Measurements from ENCODE around the gene SPATA6.

The SPATA6 gene

GRCh38 chr1:48356901-48357300, 115.1 kb downstream of the SPATA6 start:
- TF ChIP-seq, protein P1, sequence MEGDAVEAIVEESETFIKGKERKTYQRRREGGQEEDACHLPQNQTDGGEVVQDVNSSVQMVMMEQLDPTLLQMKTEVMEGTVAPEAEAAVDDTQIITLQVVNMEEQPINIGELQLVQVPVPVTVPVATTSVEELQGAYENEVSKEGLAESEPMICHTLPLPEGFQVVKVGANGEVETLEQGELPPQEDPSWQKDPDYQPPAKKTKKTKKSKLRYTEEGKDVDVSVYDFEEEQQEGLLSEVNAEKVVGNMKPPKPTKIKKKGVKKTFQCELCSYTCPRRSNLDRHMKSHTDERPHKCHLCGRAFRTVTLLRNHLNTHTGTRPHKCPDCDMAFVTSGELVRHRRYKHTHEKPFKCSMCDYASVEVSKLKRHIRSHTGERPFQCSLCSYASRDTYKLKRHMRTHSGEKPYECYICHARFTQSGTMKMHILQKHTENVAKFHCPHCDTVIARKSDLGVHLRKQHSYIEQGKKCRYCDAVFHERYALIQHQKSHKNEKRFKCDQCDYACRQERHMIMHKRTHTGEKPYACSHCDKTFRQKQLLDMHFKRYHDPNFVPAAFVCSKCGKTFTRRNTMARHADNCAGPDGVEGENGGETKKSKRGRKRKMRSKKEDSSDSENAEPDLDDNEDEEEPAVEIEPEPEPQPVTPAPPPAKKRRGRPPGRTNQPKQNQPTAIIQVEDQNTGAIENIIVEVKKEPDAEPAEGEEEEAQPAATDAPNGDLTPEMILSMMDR (IDR thresholded peaks at IDR 0.05; ENCODE audit: extremely low read depth, insufficient read depth, missing control alignments), result no peak
- in situ Hi-C loops (cut with MboI; ENCODE audit: low pct_unique_long_range_greater_than_20kb, low sequenced_read_pairs, unreplicated experiment), result no loop called here
- DNase-seq (ENCODE audit: low spot score), result no peak

DNA sequence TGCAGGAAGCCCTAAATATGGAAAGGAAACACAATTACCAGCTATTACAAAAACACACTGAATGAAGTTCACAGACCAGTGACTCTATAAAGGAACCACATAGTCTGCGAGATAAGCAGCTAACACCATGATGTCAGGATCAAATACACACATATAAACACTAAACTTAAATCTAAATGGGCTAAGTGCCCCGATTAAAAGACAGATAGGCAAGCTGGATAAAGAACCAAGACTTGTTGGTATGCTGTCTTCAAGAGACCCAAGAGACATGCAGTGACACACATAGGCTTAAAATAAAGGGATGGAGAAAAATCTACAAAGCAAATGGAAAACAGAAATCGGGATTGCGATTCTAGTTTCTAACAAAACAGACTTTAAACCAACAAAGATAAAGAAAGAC, 127.6 kb downstream of the SPATA6 start:
- no peak for DNase-seq (ENCODE audit: low spot score)
- TF ChIP-seq, protein P1 (IDR thresholded peaks at IDR 0.05; ENCODE audit: extremely low read depth, insufficient read depth, missing control alignments), result no peak

GRCh38 chr1:48341221-48341620, 130.8 kb downstream of the SPATA6 start:
- in situ Hi-C loops (cut with MboI; ENCODE audit: low pct_unique_long_range_greater_than_20kb, low sequenced_read_pairs, unreplicated experiment), result no loop called here
- TF ChIP-seq, protein P1 (IDR thresholded peaks at IDR 0.05; ENCODE audit: extremely low read depth, insufficient read depth, missing control alignments), result no peak

More for the DNA sequence above, 127.6 kb downstream of the SPATA6 start:
- in situ Hi-C loops (cut with MboI; ENCODE audit: low pct_unique_long_range_greater_than_20kb, low sequenced_read_pairs, unreplicated experiment), result no loop called here

GRCh38 chr1:48338257-48338656, 133.7 kb downstream of the SPATA6 start:
- in situ Hi-C loops (cut with MboI; ENCODE audit: low pct_unique_long_range_greater_than_20kb, low sequenced_read_pairs, unreplicated experiment), result no loop called here
- TF ChIP-seq, protein P1 (IDR thresholded peaks at IDR 0.05; ENCODE audit: extremely low read depth, insufficient read depth, missing control alignments), result no peak
- DNase-seq (ENCODE audit: low spot score), result no peak

More at GRCh38 chr1:48341221-48341620, 130.8 kb downstream of the SPATA6 start:
- no peak for DNase-seq (ENCODE audit: low spot score)

DNA sequence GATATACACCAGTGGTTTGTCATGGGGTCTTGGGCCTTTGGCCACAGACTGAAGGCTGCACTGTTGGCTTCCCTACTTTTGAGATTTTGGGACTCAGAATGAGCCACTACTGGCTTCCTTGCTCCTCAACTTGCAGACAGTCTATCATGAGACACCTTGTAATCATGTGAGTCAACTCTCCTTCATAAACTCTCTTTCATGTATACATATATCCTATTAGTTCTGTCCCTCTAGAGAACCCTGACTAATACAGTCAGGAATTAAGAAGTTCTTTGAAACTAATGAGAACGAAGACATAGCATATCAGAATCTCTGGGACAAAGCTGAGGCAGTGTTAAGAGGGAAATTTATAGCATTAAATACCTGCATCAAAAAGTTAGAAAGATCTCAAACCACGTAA, 138.7 kb downstream of the SPATA6 start:
- in situ Hi-C loops (cut with MboI; ENCODE audit: low pct_unique_long_range_greater_than_20kb, low sequenced_read_pairs, unreplicated experiment), result no loop called here
- no peak for DNase-seq (ENCODE audit: low spot score)
- TF ChIP-seq, protein P1 (IDR thresholded peaks at IDR 0.05; ENCODE audit: extremely low read depth, insufficient read depth, missing control alignments), result no peak

GRCh38 chr1:48332115-48332514, 139.9 kb downstream of the SPATA6 start:
- no peak for DNase-seq (ENCODE audit: low spot score)
- in situ Hi-C loops (cut with MboI; ENCODE audit: low pct_unique_long_range_greater_than_20kb, low sequenced_read_pairs, unreplicated experiment), result no loop called here
- TF ChIP-seq, protein P1 (IDR thresholded peaks at IDR 0.05; ENCODE audit: extremely low read depth, insufficient read depth, missing control alignments), result no peak

- in situ Hi-C loops (cut with MboI; ENCODE audit: low pct_unique_long_range_greater_than_20kb, low sequenced_read_pairs, unreplicated experiment), result no loop called here
- no peak for DNase-seq (ENCODE audit: low spot score)
- TF ChIP-seq, protein P1 (IDR thresholded peaks at IDR 0.05; ENCODE audit: extremely low read depth, insufficient read depth, missing control alignments), result no peak
Observed at GRCh38 chr1:48329905-48330304, 142.1 kb downstream of the SPATA6 start.
